ENCODE results near the gene ARID1B.
A peak's percentile ranks its signal among the peaks of the same experiment; 100 is the strongest.

The ARID1B gene

DNA sequence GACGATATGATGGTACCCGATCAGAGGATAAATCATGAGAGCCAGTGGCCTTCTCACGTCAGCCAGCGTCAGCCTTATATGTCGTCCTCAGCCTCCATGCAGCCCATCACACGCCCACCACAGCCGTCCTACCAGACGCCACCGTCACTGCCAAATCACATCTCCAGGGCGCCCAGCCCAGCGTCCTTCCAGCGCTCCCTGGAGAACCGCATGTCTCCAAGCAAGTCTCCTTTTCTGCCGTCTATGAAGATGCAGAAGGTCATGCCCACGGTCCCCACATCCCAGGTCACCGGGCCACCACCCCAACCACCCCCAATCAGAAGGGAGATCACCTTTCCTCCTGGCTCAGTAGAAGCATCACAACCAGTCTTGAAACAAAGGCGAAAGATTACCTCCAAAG lies 423.9 kb downstream of the ARID1B start:
- no peak for DNase-seq

DNA sequence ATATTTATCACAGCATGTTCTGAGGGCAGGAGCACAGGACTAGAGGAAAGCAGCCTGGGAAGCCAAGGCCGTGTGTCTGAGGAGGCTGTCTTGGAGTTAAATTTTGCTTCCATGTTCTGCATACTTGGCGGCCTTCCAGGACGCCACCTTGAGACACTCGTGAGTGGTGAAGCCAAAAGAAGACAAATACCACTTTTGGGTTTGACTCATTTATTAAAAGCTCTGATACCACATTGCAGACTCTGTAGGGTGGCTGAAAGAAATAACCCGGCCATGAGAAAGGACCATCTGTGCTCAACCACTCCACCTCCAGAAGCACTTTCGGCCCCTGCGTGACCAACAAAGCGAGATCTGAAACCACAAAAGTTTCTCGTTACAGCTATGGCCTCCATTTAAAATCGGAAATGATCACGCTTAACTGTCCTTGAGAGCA lies 426.1 kb downstream of the ARID1B start:
- DNase-seq: no peak

DNA sequence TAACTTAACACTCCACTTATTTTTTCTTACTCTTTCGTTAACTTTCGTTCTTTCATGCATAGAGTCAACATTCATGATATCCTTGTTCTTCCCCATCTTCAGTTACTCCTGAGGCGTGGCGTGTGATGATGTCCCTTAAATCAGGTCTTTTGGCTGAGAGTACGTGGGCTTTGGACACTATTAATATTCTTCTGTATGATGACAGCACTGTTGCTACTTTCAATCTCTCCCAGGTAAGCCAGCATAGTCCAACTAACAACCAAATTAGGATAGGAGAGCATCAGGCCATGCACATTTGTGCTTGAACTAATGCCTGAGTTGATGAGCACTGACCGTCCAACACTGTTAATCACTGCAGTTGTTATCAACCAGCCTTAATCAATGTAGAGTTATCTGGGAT lies 426.6 kb downstream of the ARID1B start:
- DNase-seq: no peak

DNA sequence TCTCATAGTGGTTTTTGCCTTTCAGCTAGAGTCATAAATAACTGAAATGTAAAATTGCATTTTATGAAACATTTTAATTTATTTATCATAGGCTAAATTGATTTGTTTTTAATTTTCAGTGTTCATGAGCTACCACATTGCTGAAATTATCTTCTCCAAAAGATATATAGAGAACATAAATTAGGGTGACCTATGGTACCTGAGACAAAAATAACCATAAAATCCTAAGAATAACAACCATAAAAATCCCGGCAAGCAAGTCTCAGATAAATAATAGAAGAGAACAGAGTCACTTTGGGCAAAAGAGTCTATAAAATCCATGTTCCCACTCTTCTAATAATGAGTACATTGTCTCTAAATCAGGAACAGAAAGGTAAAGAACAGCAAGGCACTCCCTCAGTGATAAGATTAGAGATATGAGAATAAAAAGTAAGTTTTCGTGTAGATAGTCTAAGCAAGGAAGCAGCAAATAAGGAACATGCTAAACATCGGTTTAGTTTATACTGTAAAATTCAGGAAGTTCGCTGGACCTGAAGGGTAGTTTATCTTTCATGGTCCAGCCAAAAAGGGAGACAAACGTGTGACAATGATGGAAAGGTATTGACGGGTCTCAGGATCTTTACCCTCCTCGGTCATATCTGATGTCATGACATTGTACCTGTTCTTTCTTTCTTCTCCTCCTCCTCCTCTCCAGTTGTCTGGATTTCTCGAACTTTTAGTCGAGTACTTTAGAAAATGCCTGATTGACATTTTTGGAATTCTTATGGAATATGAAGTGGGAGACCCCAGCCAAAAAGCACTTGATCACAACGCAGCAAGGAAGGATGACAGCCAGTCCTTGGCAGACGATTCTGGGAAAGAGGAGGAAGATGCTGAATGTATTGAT lies 428.5 kb downstream of the ARID1B start:
- DNase-seq: no peak

DNA sequence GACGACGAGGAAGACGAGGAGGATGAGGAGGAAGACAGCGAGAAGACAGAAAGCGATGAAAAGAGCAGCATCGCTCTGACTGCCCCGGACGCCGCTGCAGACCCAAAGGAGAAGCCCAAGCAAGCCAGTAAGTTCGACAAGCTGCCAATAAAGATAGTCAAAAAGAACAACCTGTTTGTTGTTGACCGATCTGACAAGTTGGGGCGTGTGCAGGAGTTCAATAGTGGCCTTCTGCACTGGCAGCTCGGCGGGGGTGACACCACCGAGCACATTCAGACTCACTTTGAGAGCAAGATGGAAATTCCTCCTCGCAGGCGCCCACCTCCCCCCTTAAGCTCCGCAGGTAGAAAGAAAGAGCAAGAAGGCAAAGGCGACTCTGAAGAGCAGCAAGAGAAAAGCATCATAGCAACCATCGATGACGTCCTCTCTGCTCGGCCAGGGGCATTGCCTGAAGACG lies 429.2 kb downstream of the ARID1B start:
- no peak for DNase-seq

DNA sequence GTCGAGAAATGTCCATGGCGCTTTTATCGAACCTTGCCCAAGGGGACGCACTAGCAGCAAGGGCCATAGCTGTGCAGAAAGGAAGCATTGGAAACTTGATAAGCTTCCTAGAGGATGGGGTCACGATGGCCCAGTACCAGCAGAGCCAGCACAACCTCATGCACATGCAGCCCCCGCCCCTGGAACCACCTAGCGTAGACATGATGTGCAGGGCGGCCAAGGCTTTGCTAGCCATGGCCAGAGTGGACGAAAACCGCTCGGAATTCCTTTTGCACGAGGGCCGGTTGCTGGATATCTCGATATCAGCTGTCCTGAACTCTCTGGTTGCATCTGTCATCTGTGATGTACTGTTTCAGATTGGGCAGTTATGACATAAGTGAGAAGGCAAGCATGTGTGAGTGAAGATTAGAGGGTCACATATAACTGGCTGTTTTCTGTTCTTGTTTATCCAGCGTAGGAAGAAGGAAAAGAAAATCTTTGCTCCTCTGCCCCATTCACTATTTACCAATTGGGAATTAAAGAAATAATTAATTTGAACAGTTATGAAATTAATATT lies 430.4 kb downstream of the ARID1B start:
- DNase-seq: no peak

DNA sequence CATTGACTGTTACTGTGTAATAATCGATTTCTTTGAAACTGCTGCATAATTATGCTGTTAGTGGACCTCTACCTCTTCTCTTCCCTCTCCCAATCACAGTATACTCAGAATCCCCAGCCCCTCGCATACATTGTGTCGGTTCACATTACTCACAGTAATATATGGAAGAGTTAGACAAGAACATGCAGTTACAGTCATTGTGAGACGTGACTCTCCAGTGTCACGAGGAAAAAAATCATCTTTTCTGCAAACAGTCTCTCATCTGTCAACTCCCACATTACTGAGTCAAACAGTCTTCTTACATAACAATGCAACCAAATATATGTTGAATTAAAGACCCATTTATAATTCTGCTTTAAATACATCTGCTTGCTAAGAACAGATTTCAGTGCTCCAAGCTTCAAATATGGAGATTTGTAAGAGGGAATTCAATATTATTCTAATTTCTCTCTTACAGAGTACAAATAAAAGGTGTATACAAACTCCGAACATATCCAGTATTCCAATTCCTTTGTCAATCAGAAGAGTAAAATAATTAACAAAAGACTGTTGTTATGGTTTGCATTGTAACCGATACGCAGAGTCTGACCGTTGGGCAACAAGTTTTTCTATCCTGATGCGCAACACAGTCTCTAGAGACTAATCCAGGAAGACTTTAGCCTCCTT lies 432.8 kb downstream of the ARID1B start:
- peak; percentile 16 for DNase-seq

DNA sequence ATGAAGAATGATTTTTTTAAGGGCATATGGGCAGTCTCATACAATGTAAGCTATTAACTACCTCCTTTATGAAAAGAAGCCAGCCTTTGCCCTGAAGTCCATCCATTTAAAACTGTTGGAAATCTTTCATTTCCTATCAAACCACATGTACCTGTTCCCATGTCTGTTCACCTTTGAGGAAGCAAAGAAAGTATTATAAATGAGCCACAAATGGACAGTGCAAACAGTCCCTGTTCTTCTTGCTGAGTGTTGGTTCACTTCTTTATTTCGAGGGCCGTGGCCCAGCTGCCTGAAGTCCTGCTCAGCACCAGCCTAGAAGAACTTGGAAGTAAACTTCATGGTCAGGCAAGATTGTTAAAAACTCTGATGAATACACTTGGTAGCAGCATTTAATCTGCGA lies 433.8 kb downstream of the ARID1B start:
- DNase-seq: no peak

DNA sequence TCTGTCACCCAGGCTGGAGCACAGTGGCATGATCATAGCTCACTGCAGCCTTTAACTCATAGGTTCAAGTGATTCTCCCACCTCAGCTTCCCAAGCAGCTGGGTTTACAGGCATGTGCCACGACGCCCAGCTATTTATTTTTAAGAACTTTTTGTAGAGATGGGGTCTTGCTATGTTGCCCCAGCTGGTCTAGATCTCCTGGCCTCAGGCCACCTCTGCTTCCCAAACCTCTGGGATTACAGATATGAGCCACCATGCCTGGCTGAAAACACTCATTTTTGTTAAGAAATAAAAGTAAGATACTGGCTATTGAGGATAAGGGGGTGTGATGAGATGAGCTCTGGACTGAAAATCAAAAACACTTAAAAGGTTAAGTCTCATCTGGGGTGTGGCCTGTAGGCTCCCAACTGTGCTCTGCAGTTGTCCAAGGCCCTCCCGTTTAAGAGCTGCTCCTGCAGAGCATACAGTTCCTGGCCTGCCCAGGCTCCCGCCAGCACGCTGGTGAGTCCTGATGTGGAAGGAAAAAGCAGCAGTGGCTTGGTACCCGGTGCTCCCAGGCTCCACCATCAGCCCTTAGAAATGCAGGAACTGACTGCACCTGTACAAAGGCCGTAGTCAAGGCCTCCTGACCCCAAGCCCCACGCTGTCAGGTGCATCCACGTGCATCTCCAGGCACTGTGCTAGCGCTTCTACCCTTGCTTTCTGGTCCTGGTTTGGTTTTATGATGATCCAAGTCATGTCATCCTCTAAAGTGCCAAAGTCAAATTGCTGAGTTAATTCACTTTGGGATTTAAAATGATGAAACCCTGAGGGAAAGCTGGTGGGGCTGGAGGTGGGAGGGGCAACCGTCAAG lies 434.7 kb downstream of the ARID1B start:
- DNase-seq: no peak

DNA sequence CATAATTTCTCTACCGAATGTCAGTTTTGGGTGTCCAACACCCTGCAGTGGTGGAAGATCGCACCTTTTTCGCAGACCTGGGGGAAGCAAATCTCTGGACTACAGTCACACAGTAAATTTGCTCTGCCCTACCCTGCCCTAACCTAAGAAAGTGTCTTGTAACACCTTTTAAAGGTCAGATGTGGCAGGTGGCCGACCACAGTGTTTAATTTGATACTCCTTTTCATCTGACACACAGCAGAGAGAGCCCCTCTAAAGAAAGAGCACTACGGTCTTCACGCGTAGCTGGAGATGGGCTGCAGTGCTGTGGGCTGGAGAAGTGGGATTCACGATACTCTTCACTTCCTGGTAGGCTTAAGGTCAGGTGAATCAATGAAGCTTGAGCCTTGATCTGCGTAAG lies 436.2 kb downstream of the ARID1B start:
- DNase-seq: no peak

DNA sequence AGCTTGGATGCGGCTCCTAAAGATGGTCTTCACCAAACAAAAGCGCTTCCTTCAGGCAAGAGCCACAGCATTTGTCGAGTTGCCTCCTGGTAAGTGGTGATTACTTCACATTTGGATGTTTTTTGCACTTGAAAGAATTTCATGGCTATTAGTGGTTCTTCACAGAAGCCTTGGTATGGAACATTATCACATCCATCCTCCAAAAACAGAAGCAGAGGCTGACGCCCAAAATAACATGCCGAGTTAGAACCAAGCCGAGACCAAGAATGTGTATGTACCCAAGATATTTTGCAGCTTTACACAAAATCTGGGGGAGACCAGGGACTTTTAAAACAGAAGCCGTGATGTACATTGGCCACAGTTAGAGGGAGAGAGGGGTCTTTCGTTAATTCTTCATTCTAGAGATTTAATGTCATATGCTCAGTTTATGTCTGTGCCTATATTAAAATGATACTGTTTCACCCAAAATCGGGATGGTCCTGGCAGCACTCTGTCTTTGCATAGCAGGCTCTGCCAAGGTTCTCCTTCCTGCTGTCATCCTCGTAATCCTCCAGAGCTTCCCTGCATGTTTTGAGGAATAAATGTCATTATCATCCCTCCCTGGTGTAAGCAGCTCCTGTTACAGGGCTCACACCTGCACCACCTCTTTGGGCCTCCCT lies 436.9 kb downstream of the ARID1B start:
- DNase-seq: no peak

DNA sequence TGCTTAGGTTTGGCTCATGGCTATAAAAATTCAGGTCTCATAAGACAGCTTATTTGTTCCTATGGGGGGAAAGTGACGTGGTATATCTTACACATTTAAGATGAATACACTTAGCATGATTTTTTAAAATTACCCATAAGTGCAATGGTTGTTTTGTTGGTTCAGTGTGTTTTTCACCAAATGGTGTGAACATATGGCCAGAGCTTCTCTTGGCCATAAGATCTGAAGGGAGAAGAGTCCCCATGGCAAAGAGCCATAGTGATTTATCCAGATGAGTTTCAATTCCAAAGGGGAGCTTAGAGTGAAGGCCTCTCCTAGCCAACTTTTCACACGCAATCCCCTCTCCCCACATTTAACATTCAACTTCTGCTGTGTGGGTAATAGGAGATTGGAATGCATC lies 438.5 kb downstream of the ARID1B start:
- DNase-seq: no peak

DNA sequence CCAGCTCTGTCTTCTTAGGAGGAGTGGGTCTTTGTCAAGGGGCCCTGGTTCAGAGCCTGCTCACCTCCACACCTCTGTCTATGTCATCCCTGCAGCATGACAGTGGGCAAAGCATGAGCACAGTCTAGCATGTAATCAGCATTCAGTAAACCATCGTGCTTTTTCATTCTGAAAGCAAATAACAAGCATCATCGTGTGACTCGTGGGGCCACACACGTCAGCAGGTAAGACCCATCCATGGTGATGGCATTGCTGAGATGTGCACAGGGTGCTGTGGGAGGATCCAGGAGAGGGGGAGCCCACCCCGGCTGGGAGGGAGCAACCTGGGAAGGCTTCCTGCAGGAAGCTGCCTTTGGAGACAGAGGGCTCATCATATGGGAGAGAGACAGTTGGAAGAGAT lies 439.4 kb downstream of the ARID1B start:
- peak; percentile 25 for DNase-seq

DNA sequence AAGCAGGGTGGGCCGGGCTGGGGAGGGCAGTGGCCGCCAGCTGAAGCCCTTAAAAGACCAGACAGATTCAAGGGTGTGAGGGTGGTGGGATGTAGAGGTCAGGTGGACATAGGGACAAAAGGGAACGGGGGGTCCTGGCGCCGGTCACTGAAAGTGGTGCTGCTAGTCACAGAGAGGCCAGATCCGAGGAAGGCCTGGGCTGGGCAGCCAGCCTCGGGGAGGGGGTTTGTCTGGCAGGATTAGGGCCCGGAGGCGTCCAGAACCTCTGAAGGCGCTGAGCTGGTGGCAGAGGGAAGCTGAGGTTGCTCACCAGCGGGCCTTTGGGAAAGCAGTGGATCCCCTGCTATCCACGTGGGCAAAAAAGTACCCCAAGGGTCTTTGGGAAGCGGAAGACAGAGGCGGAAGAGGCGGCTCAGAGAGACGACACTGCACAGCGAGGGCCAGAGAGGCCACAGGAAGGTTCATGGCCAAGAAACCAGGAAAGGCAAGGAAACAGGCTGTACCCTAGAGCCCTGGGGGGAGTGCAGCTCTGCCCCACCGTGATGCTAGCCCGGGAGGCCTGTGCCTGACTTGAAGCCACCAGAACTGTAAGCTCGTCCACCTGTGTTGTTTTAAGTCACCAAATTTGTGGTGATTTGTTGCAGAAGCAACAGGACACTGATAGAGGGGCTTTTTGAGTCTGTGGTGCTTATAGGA lies 440.2 kb downstream of the ARID1B start:
- DNase-seq: no peak

DNA sequence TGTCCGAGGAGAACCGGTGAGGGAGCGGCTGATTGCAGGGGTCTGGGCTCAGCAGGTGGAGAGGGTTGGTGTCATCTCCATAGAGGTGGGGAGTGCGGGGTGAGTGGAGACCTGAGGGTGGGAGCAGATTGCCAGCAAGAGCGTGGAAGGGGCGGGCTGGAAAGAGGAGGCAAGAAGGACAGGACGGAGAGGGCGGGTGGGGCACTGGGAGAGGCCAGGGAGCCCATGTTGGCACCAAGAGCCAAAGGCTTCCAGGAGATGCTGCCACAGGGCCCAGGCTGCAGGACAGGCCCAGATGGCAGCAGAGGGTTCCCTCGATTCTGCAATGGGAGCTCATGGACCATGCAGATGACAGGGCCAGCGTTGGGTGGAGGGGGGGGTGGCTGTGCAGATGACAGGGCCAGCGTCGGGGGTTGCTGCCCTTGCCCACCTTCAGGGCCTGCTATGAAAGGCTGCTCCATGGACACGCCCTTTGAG lies 440.8 kb downstream of the ARID1B start:
- DNase-seq: no peak

DNA sequence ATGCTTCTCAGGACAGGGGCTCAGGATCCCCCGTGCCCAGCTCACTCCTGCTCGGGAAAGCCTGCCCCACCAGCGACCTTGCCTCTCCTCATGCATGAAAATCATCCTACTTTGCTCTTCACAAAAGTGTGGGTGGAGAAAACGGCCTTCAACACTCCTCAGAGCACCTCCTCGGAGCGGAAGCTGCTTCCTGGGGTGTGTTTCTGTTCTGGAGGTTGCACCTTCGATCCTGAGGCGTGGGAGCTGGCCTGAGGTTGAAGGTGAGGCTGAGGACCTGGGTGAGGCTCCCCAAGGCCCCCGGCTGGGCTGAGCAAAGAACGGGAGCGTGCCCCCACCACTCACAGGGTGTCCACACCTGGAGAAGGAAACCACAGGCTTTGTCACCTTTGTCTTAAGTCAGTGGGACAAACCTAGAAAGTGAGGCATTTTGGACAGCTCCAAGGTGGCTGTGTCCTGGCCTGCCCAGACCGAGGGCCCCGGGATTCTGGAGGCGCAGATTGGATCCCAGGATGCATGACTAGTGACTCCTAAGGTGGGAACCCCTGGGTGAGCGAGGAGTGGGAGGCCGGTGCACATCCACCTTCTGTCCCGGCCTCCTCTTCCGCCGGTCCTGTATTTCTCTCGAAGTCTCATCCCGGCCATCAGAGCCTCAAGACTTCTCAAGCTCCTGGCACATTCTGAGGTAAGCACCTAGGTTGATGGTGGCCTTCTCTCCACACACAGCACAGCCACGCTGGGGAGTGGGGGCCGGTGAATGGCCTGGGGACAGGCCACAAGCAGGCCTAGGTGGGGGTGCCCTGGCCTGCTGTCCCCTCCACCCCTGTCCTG lies 441.4 kb downstream of the ARID1B start:
- no peak for DNase-seq

DNA sequence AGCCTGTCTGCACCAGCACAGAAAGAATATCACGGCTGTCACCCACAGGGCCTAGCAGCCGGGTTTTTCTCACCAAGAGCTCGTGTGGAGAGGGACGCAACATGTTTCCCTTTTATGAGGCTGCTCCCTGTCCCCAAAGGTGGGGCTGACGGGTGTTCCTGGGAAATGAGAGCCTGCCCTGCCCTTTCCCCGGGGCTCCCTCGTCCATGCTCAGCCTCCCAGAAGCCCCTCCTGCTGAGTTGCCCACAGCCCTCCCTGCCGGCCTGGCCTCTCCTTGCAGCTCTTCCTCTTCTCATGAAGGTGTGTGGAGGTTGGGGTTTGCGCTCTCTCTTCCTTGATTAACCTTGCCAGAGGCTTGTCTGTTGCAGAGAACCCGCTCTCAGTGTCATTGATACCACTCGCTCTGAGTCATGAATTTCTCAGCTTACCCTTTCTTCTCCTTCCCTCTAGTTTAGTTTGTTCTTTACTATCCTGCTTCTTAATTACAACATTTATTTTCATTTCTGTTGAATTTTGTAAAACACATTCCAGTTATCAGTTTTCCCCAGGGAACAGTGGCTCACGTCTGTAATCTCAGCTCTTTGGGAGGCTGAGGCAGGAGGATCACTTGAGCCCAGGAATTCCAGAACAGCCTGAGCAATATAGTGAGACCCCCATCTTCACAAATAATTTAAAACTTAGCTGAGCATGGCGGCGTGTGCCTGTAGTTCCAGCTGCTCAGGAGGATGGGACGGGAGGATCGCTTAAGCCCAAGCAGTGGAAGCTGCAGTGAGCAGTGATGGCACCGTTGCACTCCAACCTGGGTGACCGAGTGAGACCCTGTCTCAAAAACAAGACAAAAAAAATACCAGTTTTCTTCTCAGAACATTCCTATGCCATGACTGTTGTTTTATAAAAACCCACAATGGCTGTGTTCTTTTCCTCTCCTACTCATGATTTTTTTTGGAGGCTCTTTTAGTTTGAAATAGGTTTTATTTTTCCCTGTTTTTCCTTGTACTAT lies 442.3 kb downstream of the ARID1B start:
- DNase-seq: no peak

DNA sequence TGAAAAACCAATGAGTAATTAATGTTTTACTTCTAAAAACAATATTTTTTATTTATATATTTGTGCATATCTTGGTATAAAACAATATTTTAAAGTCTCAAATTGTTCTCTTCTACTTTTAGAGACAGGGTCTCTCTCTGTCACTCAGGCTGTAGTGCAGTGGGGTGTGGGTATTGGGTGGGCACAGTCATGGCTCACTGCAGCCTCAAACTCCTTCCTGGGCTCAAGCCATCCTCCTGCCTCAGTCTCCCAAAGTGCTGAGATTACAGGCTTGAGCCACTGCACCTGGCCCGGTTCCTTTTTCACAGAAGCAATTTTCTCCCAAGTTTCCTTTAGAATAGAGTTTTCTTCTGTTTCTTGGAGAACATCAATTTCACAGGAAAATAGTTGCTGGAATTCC lies 443.3 kb downstream of the ARID1B start:
- no peak for DNase-seq

DNA sequence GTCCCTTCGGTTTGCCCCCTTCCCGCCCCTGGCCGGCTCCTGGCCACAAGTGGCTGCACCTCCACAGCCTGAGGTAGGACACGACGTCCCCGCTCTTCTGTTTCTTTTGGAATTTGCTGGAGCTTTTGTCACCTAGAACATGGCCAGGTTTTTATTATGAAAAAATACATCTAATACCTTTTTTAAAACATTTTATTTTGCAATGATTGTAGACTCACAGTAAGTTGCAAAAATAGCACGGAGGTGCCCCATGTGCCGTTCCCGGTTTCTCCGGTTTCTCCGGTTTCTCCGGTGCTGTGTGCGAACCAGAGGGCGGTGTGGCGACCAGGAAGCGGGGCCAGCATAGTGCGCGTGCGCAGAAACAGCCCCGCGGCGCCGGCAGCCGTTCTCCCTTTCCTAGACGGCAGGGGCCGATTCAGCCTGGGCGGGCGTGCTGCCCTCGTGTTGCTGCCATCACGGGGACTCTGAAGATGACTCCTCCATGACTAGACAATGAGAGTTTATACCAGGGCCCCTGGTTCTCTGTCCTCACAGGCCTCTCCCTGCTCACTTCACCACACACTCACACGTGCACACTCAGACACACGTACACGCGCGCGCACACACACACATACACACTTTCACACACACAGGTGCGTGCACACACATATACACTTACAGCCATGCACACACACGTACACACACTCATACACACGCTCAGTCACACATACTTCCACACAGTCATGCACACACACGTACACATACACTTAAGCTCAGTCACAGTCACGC lies 444.1 kb downstream of the ARID1B start:
- DNase-seq: peak; percentile 81

All from activated CD4-positive, alpha-beta T cell treated with anti-CD3 and anti-CD28 coated beads, Interleukin-2, amount 50 U/mL, for 16 hours (primary cell).